HG02884 (cell line): ENCODE data around the gene ABCA5.
"Not testable (repeated sequence)": the region's sequence is repeated elsewhere in the genome, so short reads cannot be mapped to it uniquely, and the experiment has no call there.

ENCODE experiments used
- ATAC-seq: cut with Tn5 transposase; IDR thresholded peaks from one replicate; pipeline ENCODE4 v1.9.1; 2021; ENCODE audit warnings: mild to moderate bottlenecking, moderate library complexity; ENCODE audit not compliant: unreplicated experiment

The ABCA5 gene

DNA sequence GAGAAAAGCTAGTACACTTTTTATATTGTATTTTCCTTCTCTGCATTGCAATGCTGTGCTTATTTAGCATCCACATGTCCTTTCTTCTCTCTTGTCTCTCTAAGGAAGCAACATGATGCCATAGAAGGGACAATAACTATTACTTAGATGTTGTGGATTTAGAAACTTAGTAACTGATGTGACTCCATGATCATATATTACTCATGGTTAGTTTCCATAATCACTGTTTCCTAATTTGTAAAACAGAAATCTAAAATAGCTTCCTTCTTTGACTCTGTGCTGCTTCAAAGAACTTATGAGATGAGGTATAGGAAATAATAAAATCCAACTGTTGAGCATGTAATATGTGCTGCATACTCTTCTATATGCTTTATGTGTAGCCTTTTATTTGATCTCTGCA lies 6.6 kb upstream of the ABCA5 start:
- ATAC-seq: no peak

DNA sequence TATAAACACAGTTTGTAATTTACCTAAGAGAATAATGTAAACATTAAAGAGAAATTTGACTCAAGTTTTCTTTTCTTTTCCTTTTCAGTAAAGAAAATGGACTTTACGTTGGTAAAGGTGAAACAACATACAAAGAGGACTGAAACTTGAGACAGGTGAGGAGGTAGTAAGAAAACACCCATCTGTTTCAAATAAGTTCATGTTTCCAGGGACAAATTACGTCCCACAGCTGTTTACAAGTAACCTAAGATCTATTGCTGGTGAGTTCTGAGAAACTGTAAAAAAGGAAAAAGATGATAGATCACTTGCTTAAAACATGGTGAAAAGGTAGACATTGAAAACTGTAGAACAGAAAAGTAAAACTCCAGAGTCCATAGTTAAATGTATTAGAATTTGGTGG lies 4.8 kb upstream of the ABCA5 start:
- ATAC-seq: no peak

DNA sequence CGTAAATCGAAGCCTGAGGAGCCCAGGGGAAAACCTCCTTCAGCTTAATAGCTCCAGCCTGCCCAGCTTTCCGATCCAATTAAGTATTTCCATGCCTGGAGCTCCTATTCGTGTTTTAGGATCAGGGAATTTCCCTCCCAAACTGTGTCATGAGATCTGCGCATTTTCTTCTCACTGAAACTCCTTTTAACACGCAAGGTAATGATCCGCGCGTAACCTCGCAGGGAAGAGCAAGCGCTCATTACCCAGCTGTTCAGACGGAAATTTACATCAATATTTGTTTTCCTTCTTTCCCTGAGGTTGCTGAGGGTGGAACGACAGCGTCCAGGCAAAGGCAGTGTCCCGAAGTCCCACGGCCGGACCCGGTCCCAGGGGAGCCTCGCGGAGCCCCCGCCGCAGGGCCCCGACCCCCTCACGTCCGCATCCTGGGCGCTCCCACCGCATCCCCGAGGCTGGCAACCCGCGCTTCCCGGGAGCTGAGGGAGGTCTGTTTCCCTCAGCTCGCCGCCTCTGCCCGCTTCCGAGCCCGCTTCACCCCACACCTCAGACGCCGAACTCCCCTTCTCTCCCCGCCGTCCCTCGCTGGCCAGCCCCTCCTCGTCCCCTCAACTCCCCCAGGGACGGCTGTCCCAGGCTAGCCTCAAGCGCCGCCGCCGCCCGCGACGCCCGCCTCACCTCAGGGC lies 415 bp downstream of the ABCA5 start:
- peak; percentile 1 for ATAC-seq

DNA sequence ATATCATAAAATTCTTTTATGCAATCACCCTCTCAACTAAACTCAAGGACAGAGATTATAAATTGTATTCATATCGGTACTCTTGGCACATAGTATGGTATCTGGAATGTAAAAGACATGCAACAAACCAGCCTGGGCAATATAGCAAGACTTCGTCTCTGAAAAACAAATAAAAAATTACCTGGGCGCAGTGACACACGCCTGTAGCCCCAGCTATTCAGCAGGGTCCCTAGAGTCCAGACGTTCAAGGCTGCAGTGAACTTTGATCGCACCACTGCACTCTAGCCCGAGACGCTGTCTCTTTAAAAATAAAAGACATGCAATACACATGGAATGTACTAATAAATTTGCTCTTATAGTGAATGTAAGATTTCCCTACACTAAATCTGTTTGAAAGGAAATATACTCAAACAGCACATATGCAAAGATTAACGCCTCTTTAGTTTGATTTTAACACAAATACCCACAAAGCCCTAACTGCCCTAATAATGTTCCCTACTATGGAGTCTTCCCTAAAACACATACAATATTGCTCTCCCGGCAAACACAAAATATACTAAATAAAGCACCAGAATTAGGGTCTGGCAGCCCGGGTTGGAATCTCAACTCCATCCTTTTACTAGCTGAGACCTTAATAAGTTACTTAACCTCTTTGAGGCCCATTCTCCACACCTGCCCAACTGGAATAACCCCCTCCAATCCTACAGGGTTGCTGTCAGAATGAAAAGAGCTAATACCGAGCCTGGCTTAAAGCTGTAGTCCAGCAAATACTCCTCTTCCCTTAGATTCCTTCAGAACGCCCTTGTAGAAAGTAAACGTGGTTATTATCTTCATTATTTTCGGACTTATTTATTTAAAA lies 1.2 kb downstream of the ABCA5 start:
- no peak for ATAC-seq

DNA sequence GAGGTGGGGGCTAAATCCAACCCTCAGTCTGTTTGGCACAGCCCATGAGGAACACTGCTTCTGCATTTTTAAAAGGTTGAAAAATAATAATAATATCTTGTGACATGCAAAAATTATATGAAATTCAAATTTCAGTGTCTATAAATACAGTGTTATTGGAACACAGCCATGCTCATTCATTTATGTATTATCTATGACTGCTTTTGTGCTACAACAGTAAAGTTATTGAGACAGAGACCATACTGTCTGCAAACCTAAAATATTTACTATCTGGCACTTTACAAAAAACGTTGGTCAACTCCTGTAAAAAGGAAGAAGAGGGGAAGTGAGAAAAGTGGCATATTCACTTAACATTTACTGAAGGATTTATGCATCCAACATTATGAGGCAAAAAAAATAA lies 3.1 kb downstream of the ABCA5 start:
- ATAC-seq: no peak

DNA sequence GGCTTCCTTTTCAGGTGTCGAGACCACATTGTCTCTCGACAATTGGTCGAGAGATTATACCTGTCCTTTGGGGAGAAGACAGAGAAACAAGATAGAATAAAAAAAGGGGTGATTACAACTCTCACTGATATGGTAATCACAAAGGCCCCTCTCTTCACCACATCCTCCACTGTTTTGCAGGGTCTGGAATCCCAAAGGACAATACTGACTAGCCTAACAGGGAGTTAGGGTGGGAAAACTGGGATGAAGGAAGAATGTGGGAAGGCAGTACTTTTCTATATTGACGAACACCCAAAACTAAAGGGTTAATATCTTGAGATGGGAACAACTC lies 6.1 kb downstream of the ABCA5 start:
- ATAC-seq: no peak

DNA sequence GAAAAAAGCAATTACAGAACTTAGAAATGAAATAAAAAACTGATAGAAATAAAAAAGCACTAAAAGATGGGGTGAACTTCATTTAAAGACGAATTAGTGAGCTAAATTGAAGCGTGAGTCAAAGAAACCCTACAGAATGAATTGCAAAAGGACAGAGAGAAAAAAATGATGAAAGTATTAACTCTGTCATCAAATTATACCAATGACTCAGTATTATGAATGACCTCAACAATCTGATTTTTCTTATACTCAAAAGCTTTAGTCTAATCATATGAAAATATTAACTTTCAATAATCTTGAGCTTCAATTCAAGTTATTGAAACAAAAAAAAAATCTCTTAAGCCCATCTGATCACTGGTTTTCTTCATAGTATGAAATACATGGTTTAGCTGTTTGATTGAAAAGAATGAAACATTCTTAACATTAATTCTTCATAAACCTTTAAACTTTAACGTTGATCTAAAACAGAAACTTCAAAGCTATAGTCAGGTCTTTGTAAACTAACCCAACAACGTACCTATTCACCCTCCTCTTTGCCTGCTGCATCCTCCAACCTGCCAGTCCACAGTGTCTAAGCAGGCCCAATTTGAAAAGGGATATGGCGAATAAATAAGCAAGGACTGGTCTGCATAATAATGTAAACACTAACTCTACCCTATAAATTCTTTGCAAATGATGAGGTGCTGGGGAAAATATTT lies 6.6 kb downstream of the ABCA5 start:
- no peak for ATAC-seq

DNA sequence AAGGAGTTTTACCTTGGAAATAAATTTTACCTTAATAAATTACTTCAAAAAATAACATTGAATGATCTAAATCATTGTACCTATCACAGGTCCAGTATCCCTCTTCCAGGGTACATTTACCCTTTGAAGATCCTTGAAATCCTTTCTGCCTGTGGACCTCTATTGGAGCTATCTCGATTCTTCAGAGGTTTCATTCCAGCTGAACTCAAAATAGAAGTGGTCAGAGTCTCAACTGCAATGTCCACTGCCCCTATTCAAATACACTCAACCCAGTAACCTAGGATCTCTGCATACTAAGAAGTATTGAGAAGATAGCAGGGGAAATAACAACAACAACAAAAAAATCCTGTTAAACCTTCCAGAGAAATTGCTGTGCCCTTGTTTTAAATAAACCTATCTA lies 9.3 kb downstream of the ABCA5 start:
- no peak for ATAC-seq

DNA sequence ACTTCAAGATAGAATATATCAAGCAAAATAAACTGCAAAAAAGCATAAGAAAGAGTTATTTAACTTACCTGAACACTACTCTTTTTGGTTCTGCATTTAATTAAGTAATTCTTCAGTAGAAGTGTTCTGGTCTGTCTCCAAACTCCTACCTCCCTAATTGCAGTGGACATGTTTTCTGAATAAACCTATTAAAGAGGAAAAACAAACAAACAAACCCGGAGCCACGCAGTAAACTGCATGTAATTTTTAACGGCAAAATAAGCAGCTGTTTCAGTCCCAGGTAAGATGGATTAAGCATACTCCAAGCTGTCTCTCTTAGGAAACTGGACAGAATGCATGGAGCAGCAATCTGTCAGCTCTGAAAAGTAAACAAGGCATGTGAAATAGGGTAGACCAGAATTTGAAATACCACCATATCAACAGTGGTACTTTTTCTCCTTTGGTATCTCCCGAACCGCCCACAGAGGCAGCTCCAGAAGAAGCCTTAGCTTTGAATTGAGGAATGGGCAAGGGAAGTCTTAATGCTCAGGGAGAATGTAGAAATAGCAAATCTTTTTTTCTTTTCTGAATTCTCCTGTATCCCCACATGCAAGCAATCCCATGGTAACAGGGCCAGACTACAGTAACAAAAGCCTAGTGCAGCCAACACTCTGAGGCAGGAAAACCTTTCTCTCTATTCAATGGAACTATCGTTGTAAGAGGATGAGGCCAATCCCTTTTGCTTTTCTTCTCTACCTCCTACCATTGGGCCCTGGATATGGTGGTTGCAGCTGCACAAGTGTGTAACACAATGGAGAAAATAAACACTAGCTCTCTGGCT lies 12.5 kb downstream of the ABCA5 start:
- no peak for ATAC-seq

DNA sequence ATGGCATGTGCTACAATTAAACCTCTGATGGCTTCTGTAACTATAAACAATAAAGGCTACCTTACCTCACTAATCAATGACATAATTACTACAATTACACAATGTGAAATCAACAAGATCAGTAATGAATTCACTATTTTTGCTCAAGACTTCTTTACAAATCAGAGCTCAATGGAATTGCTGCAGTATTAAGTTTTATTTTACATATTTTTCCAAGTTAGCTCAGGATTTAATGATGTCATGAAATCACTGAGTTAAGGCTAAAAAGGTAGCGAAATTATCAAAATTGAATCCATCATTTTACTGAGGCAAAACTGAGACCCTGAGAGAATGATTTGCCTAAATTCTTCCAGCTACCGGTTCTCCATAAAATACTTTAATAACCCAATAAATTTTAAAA lies 21.8 kb downstream of the ABCA5 start:
- no peak for ATAC-seq

DNA sequence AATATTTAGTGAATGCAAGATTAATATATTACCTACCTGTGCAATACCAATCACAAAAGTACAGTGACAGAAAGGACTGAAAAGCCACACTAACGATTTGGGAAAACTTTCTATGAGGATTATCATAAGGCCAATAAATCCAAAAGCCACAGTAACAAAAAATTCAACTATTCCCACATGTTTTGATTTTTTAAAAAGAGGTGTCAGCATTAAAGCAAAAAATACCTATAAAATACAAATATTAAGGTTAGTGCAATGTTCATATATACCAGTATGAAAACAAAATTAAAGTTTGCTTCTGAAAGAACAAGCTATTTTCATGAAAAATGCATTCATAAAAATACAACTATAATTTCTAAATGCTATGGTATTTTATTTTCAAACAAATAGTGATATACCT lies 24.3 kb downstream of the ABCA5 start:
- ATAC-seq: no peak

DNA sequence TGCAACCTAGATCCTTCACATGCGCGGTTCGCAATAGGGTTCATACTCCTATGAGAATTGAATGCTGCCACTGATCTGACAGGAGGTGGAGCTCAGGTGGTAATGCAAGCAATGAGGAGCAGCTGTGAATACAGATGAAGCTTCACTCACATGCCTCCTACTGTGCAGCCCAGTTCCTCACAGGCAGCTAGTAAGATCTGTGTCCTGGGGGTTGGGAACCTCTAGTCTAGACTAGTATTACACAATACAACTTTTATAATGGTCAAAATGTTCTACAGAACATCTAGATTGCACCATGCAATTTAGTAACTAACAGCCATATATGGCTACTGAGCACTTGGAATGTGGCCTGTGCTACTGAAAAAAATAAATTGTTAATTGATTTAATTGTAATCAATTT lies 26.7 kb downstream of the ABCA5 start:
- ATAC-seq: no peak

DNA sequence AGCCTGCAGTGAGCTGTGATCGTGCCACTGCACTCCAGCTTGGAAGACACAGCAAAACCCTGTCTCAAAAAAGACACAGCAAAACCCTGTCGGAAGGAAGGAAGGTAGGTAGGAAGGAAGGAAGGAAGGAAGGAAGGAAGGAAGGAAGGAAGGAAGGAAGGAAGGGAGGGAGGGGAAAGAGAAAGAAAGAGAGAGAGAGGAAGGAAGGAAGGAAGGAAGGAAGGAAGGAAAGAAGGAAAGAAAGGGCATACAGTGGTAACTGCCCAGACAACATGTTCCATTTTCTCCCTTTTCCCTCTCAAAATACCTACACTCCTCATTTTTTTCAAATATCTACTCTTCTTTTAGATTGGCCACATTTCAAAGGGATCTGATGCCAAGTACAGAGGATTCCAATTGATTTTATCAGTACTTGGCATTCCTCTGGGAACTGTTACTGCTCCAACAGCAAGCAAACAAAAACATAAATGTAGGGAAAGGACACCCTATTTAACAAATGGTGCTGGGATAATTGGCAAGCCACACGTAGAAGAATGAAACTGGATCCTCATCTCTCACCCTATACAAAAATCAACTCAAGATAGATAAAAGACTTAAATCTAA lies 28.7 kb downstream of the ABCA5 start:
- ATAC-seq: not testable (repeated sequence)

DNA sequence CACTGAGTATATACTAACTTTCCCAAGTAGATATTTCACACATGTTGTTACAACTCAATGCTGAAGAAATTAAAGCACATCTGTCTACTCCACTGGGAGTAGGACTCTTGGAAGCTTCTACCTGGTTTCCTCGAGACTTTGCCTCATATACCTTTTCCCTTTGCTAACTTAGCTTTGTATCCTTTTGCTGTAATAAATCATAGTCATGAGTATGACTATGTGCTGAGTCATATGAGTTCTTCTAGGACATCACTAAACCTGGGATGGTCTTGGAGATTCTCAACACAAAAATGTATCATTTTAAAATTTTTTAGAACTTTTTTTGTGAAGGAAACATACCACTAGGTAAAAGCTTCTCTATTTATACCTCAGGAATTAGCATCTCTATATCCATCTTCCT lies 39.8 kb downstream of the ABCA5 start:
- no peak for ATAC-seq

DNA sequence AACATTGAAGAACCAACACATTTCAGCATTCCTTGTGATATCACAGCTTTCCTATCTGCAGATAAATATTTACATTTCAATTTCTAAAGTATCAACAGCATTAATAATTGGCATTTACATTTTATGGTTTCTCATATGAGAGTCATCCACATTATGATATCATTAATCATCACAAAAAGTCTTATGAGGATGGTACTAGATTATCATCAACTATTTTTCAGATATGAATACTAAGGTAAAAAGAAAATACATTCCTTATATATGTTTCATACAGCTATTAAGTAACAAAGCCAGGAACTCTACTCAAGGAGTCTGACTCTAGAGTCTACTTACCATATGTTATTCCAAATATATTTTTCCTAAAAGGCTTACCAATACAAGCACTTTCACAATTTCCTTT lies 40.7 kb downstream of the ABCA5 start:
- no peak for ATAC-seq

DNA sequence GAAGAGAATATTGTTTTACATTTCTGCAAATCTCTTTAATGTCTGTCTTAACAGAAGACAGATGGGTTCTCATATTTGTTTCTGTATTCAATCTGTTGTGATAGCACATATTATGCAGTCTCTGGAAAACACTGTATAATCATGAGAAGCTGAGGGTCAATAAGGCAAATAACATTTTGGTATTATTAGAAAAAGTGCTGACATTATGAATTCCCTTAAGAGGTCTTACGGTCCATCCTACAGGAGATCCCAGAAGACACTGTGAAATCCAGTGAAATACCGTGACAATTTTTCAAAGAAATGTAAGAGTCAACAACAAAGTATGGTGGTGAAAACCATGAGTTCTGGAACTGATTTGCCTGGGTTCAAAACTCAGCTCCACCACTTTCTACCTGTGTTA lies 42.3 kb downstream of the ABCA5 start:
- no peak for ATAC-seq

DNA sequence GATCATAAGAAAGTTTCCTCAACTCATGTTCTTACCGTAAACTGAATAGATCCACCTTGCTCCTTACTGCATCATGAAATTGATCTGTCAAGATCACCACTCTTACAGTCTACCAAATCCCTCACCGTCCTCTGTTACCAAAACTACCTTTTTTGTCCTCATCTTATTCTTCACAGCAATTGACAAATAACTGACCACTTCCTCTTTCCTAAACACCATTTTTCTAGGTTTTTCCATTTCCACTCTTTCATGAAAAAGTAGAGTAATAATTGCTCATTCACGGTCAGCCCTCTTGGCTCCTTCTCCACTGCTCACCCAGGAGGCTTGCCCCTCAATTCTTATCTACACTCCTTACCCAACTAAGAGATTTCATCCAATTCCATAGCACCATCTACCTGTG lies 44.9 kb downstream of the ABCA5 start:
- no peak for ATAC-seq

DNA sequence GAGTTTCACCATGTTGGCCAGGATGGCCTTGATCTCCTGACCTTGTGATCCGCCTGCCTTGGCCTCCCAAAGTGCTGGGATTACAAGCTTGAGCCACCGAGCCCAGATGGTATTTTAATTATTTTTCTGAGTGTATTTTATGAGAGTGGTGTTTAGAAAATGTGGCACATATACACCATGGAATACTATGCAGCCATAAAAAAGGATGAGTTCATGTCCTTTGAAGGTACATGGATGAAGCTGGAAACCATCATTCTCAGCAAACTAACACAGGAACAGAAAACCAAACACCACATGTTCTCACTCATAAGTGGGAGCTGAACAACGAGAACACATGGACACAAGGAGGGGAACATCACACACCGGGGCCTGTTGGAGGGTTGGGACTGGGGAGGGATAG lies 50.7 kb downstream of the ABCA5 start:
- not testable (repeated sequence) for ATAC-seq

DNA sequence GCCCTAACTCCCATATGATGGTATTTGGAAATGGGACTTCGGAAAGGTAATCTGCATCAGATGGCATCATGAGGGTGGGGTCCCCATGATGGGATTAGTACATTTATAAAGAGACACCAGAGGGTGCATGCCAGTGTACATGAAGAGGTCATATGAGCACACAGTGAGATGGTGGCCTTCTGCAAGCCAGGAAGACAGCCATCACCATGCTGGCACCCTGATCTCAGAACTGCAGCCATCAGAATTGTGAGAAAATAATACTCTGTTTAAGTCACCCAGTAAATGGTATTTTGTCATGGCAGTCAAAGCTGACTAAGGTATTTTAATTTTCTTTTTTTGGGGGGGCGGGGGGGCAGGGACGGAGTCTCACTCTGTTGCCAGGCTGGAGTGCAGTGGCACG lies 51.2 kb downstream of the ABCA5 start:
- no peak for ATAC-seq

DNA sequence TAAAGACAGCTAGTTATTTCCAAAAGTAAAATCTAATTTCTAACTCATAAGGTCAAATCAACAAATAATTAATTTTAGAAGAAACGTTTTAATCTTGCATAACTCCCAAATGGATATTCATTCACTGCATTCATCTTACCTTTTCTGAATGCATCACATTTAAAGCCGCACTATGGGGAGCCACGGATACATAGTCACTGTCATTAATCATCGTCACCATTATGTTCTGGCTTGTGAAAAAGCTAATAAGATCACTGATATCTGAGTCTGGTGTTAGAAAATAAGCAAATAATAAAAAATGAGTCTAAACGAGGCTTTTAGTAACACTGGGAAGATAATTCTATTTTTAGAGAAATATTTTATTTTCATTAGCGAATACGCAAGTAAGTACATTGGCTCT lies 55.9 kb downstream of the ABCA5 start:
- ATAC-seq: no peak
